K562 (cell line): Measurements from ENCODE around the gene GATM. TPM values are rescaled to one million over a fixed set of nuclear protein-coding genes. Genes with fewer than 3 reads are reported as not detected.
A peak's percentile ranks its signal among the peaks of the same experiment; 100 is the strongest.

ENCODE experiments used
- ATAC-seq: fragments of 200-7000 bp; cut with Tn5 transposase; 3 replicates; pipeline ENCODE4 v1.9.1; 2020; ENCODE audit warnings: moderate library complexity
- BruUV-seq: library from RNA; stranded (reverse); fragments of 400-500 nt; replicated peaks from 2 replicates; lab custom pipeline; 2021; lab: Mats Ljungman, UMichigan
- CTCF ChIA-PET: fragments of 300-600 bp; formaldehyde crosslinking; extraction: SDS; loops from one replicate; lab custom pipeline; 2021; ENCODE audit warnings: low intra/inter-chr PET ratio; lab: Yijun Ruan, JAX
- POLR2A ChIA-PET: fragments of 300-600, 350-650 bp; sonication (Branson Sonifier 250); formaldehyde crosslinking; extraction: SDS; loops from one replicate; lab custom pipeline; 2021; ENCODE audit warnings: antibody characterized with exemption, inconsistent platforms; lab: Yijun Ruan, JAX
- DNase-seq, 4 experiments: peaks; one replicate each; pipeline versions ENCODE4 v3.0.0 to v3.0.0-alpha.2; 2011 to 2018; ENCODE audit warnings: low spot score in 3 of 4, mixed read lengths in 3 of 4; ENCODE audit errors: extremely low read depth in 1 of 4
- FAIRE-seq: peaks from 2 replicates; lab custom pipeline; 2011; peaks lifted over from hg19 to GRCh38; lab: Jason Lieb, UNC
- H2AFZ ChIP-seq: 2 replicates; pipeline ENCODE4 v1.6.0; 2011; ENCODE audit warnings: low read depth, low read length, control low read depth, inconsistent platforms
- H3K27ac ChIP-seq: fragments of 200-600 bp; 3 replicates; pipeline ENCODE4 v1.8.0; 2011; ENCODE audit warnings: low read depth, mild to moderate bottlenecking, control low read depth, inconsistent platforms, low read length, moderate library complexity, mixed read lengths; ENCODE audit errors: extremely low read depth
- H3K27me3 ChIP-seq, 2 experiments: fragments of 300-600 bp in 1 of 2; 2 replicates in 1 of 2; 3 replicates in 1 of 2; pipeline versions ENCODE4 v1.6.0 to v1.8.0; 2011; ENCODE audit warnings: inconsistent platforms in 2 of 2, low read length in 2 of 2, mild to moderate bottlenecking in 1 of 2, mixed read lengths in 1 of 2, moderate library complexity in 1 of 2; ENCODE audit not compliant: control insufficient read depth in 2 of 2, insufficient read depth in 2 of 2
- H3K36me3 ChIP-seq: fragments of 300-600 bp; 3 replicates; pipeline ENCODE4 v1.8.0; 2011; ENCODE audit warnings: mild to moderate bottlenecking, low read length, inconsistent platforms; ENCODE audit not compliant: control insufficient read depth, insufficient read depth
- H3K4me1 ChIP-seq, 2 experiments: fragments of 200-600 bp in 1 of 2; replicated peaks in 1 of 2; 2 replicates in 1 of 2; 3 replicates in 1 of 2; pipeline versions ENCODE4 v1.5.1 to v1.8.0; 2011; ENCODE audit warnings: inconsistent platforms in 2 of 2, low read length in 2 of 2, mild to moderate bottlenecking in 1 of 2, mixed read lengths in 1 of 2, moderate library complexity in 1 of 2; ENCODE audit not compliant: control insufficient read depth in 2 of 2, insufficient read depth in 2 of 2
- H3K4me2 ChIP-seq: 2 replicates; pipeline ENCODE4 v1.6.1; 2011; ENCODE audit warnings: low read length, control low read depth, inconsistent platforms, mixed read lengths; ENCODE audit not compliant: insufficient read depth
- H3K4me3 ChIP-seq: fragments of 200-600 bp; sonication (generic), shearing (Covaris generic); 2 replicates; pipeline ENCODE4 v1.5.1; 2016; ENCODE audit warnings: control low read depth, inconsistent platforms
- H3K79me2 ChIP-seq: fragments of 200-600 bp; 3 replicates; pipeline ENCODE4 v1.8.0; 2011; ENCODE audit warnings: low read length, inconsistent platforms; ENCODE audit not compliant: control insufficient read depth, insufficient read depth
- H3K9ac ChIP-seq, 2 experiments: 2 replicates each; pipeline versions ENCODE4 v1.6.0 to v1.6.1; 2011; ENCODE audit warnings: low read depth in 2 of 2, low read length in 2 of 2, control low read depth in 1 of 2, inconsistent platforms in 1 of 2, mild to moderate bottlenecking in 1 of 2, mixed read lengths in 1 of 2; ENCODE audit not compliant: insufficient read depth in 1 of 2
- H3K9me1 ChIP-seq: one replicate; pipeline ENCODE4 v1.6.0; 2011; ENCODE audit warnings: inconsistent platforms, mild to moderate bottlenecking, low read length, moderate library complexity; ENCODE audit not compliant: control insufficient read depth, insufficient read depth
- H3K9me3 ChIP-seq: replicated peaks from 2 replicates; pipeline ENCODE4 v1.5.1; 2011; ENCODE audit warnings: low read depth, low read length, inconsistent platforms; ENCODE audit not compliant: control insufficient read depth, insufficient read depth
- H4K20me1 ChIP-seq: replicated peaks from 2 replicates; pipeline ENCODE4 v1.6.1; 2011; ENCODE audit warnings: low read length, inconsistent platforms, mixed read lengths; ENCODE audit not compliant: control insufficient read depth, insufficient read depth
- CTCF ChIP-seq, 3 experiments: IDR thresholded peaks in 2 of 3; conservative IDR thresholded peaks in 1 of 3; 2 replicates each; pipeline ENCODE4 v1.5.1; 2011 to 2012; ENCODE audit warnings: low read length in 3 of 3, mild to moderate bottlenecking in 3 of 3, control low read depth in 2 of 3, improper control_type of control experiment in 1 of 3, inconsistent platforms in 1 of 3, low read depth in 1 of 3, mixed read lengths in 1 of 3, moderate library complexity in 1 of 3; ENCODE audit not compliant: insufficient read depth in 2 of 3
- ESRRA ChIP-seq: fragments of 450-650 bp; IDR thresholded peaks from 2 replicates; pipeline ENCODE4 v1.6.1; 2014; ENCODE audit warnings: low read depth, mild to moderate bottlenecking, moderate library complexity, borderline replicate concordance
- HNRNPLL ChIP-seq: fragments of 200-400 bp; formaldehyde crosslinking; IDR thresholded peaks from 2 replicates; pipeline ENCODE4 v1.6.1; 2017; ENCODE audit warnings: low read length, low read depth, mild to moderate bottlenecking; ENCODE audit not compliant: poor library complexity, severe bottlenecking
- MAX ChIP-seq: sonication (generic); formaldehyde crosslinking; IDR thresholded peaks from 2 replicates; pipeline ENCODE4 v1.9.0; 2022; ENCODE audit warnings: mild to moderate bottlenecking, missing genetic modification reagents
- NR4A1 ChIP-seq, 2 experiments: fragments of 250-450 bp in 1 of 2; fragments of 450-650 bp in 1 of 2; sonication (Bioruptor Pico) in 1 of 2; IDR thresholded peaks; 2 replicates each; pipeline versions ENCODE4 v1.4.0 to v1.6.1; 2016 to 2020; ENCODE audit warnings: mild to moderate bottlenecking in 2 of 2, missing compliant biosample characterization in 1 of 2, missing genetic modification characterization in 1 of 2, moderate library complexity in 1 of 2
- POLR2G ChIP-seq: fragments of 200-400 bp; formaldehyde crosslinking; IDR thresholded peaks from 2 replicates; pipeline ENCODE4 v1.6.1; 2017; ENCODE audit warnings: low read depth, mild to moderate bottlenecking, antibody characterized with exemption, low read length, moderate library complexity
- PREB ChIP-seq: sonication (generic); formaldehyde crosslinking; IDR thresholded peaks from 2 replicates; pipeline ENCODE4 v1.8.1; 2023; ENCODE audit warnings: mild to moderate bottlenecking, missing genetic modification reagents
- TAF1 ChIP-seq: IDR thresholded peaks from 2 replicates; pipeline ENCODE4 v1.6.1; 2011; ENCODE audit warnings: mild to moderate bottlenecking, low read length, moderate library complexity; ENCODE audit not compliant: insufficient read depth, control insufficient read depth, severe bottlenecking; ENCODE audit errors: extremely low read depth
- TSC22D4 ChIP-seq: fragments of 450-650 bp; IDR thresholded peaks from 2 replicates; pipeline ENCODE4 v1.6.1; 2016; ENCODE audit warnings: missing genetic modification characterization, missing biosample characterization, control low read depth
- ZMIZ1 ChIP-seq, 2 experiments: fragments of 150-350 bp in 1 of 2; IDR thresholded peaks; 2 replicates each; pipeline ENCODE4 v1.6.1; 2012 to 2016; ENCODE audit warnings: low read depth in 2 of 2, low read length in 2 of 2, mild to moderate bottlenecking in 1 of 2, moderate library complexity in 1 of 2
- ZNF316 ChIP-seq: fragments of 450-650 bp; IDR thresholded peaks from 2 replicates; pipeline ENCODE4 v1.6.1; 2016
- ZNF512 ChIP-seq: IDR thresholded peaks from 2 replicates; pipeline ENCODE4 v1.6.1; 2016; ENCODE audit warnings: missing genetic modification characterization, missing compliant biosample characterization
- ZNF77 ChIP-seq: fragments of 250-450 bp; sonication (Bioruptor Pico); IDR thresholded peaks from 2 replicates; pipeline ENCODE4 v1.5.0; 2020
- WGBS: fragments of 100-300 bp; shearing (Covaris generic); methylation state at CpG from one replicate; pipeline ENCODE4 v1.1.6; 2016; ENCODE audit warnings: low coverage, mixed read lengths; ENCODE audit not compliant: insufficient coverage; ENCODE audit errors: missing lambda C conversion rate; 5-methylcytosine and 5-hydroxymethylcytosine counted together
- in situ Hi-C: fragments of 300-500 bp; cut with MboI; formaldehyde crosslinking; loops from 4 replicates; pipeline ENCODE4 v1.15.0; 2018; ENCODE audit warnings: inconsistent platforms, mixed read lengths
- intact Hi-C: fragments of 100-400 bp; cut with micrococcal nuclease; formaldehyde crosslinking; loops from 2 replicates; pipeline ENCODE4 v1.14.2; 2022
- polyA plus RNA-seq, 8 experiments: library from polyadenylated mRNA; depleted of rRNA in 4 of 8; stranded (reverse) in 5 of 8; unstranded in 3 of 8; fragments of >200 nt; fragmentation: Nextera tagmentation in 2 of 8; fragmentation: Illumina TruSeq in 1 of 8; extraction: Ambion mirVana in 2 of 8; extraction: Trizol in 1 of 8; gene quantifications; 2 replicates each; pipeline versions ENCODE4 v1.2.1 to v1.2.3, GENCODE V29; 2011 to 2014; ENCODE audit warnings: inconsistent platforms in 1 of 8, missing spikeins in 1 of 8
- total RNA-seq, 7 experiments: library from RNA; depleted of rRNA in 6 of 7; stranded (reverse); fragments of >200 nt in 6 of 7; fragmentation: Illumina TruSeq in 2 of 7; extraction: Trizol in 2 of 7; gene quantifications; 2 replicates each; pipeline versions ENCODE4 v1.2.1 to v1.2.3, GENCODE V29; 2011 to 2021; ENCODE audit warnings: low replicate concordance in 1 of 7

GATM gene
- total and polyA plus RNA-seq, 9 of the 15 experiments (the other 6 are each of a cell fraction or from before 2014, with no cell fraction given): 0.11 to 1.1 (median 0.65) TPM

- intact Hi-C loops (no loop called here), in situ Hi-C loops (no loop called here)
- H3K4me3 ChIP-seq: no peak overlapping the region
- no peaks in the 10 kb centered on the region for H3K9me3 ChIP-seq
- peaks cover 2 to 10% of the 10 kb centered on the region in 2 experiments; a peak in 3 of 5 replicates for H3K27me3 ChIP-seq
- H3K9ac ChIP-seq: no peak overlapping the region
- no peaks in the 10 kb centered on the region for H3K4me1 ChIP-seq
- H3K79me2 ChIP-seq: no peaks in the 10 kb centered on the region
- H3K9me1 ChIP-seq: no peaks in the 10 kb centered on the region
- H3K27ac ChIP-seq: no peak overlapping the region
- 2% methylated on average over 3 of the region's 3 CpGs for WGBS
- H3K36me3 ChIP-seq: no peaks in the 10 kb centered on the region
- no peaks in the 10 kb centered on the region for H4K20me1 ChIP-seq
- ChIA-PET POLR2A (interaction anchor here (0.6 kb wide), 1 partner anchor 8 kb away, joined by 4 read pairs; a partner anchor contains a TSS), CTCF (no interaction called here)
- no TSS peak for BruUV-seq
- H2AFZ ChIP-seq: no peak overlapping the region
- no peak overlapping the region for H3K4me2 ChIP-seq
- peak; percentile 62 for ATAC-seq
- DNase-seq: no peak
- FAIRE-seq: no peak
- TF ChIP-seq TSC22D4: no peak
- no peak for TF ChIP-seq HNRNPLL
- TF ChIP-seq ZNF77: no peak
- TF ChIP-seq MAX: no peak
- peak; percentile 8 to 18 (median 13); a peak in 2 of 6 replicates for TF ChIP-seq CTCF (IDR thresholded peaks at IDR 0.05 in 2 of 3, conservative IDR thresholded peaks at IDR 0.05 in 1 of 3; ENCODE audit: insufficient read depth in 2 of 3, low read depth in 1 of 3, low read length in 3 of 3)
- no peak for TF ChIP-seq NR4A1 (CRISPR knock-in tag; IDR thresholded peaks at IDR 0.05)
- no peak for TF ChIP-seq NR4A1 (tag; IDR thresholded peaks at IDR 0.05)
- TF ChIP-seq POLR2G: no peak
- no peak for TF ChIP-seq ESRRA
- TF ChIP-seq TAF1: no peak
- TF ChIP-seq ZNF316: no peak
- TF ChIP-seq PREB (CRISPR knock-in tag): no peak
- no peak for TF ChIP-seq ZNF512 (tag)
- no peak for TF ChIP-seq ZMIZ1 (IDR thresholded peaks at IDR 0.05; ENCODE audit: low read depth in 2 of 2, low read length in 2 of 2)
Observed at GRCh38 chr15:45393851-45394250, 15.5 kb upstream of the GATM start.
